GM12864 (cell line): Measurements from ENCODE around the gene DIP2C.

Experiments used
- DNase-seq: peaks from one replicate; pipeline ENCODE4 v3.0.0-alpha.2; 2011; ENCODE audit warnings: low read depth
- H3K4me3 ChIP-seq: 2 replicates; pipeline ENCODE4 v1.5.1; 2011; ENCODE audit warnings: mild to moderate bottlenecking, low read depth, low read length, control low read depth
- CTCF ChIP-seq: IDR thresholded peaks from 2 replicates; pipeline ENCODE4 v1.5.1; 2011; ENCODE audit warnings: low read depth, mild to moderate bottlenecking, moderate library complexity, low read length, control low read depth, inconsistent platforms; ENCODE audit errors: missing control alignments

The DIP2C gene

GRCh38 chr10:593901-594457, 95.5 kb downstream of the DIP2C start:
- no peak overlapping the region for H3K4me3 ChIP-seq
- TF ChIP-seq CTCF = no peak
- DNase-seq = no peak

GRCh38 chr10:593421-593820, 96.0 kb downstream of the DIP2C start:
- no peak for TF ChIP-seq CTCF
- no peak for DNase-seq
- H3K4me3 ChIP-seq = no peak overlapping the region

GRCh38 chr10:593016-593415, 96.5 kb downstream of the DIP2C start:
- no peak overlapping the region for H3K4me3 ChIP-seq
- DNase-seq = no peak
- TF ChIP-seq CTCF = no peak

GRCh38 chr10:591646-592045, 97.8 kb downstream of the DIP2C start:
- no peak overlapping the region for H3K4me3 ChIP-seq
- no peak for TF ChIP-seq CTCF
- DNase-seq = no peak

- no peak for TF ChIP-seq CTCF
- DNase-seq = no peak
- no peak overlapping the region for H3K4me3 ChIP-seq
These were observed 98.7 kb downstream of the DIP2C start for GRCh38 chr10:590721-591120.

GRCh38 chr10:589961-590680, 99.3 kb downstream of the DIP2C start:
- H3K4me3 ChIP-seq = no peak overlapping the region
- DNase-seq = no peak
- TF ChIP-seq CTCF = no peak
